Lung (tissue), 16 donors: ENCODE measurements around the gene FAM98B. TPM values are rescaled to one million over a fixed set of nuclear protein-coding genes. Genes with fewer than 3 reads are reported as not detected.

Experiments used
- ATAC-seq: fragments of 200-7000 bp; cut with Tn5 transposase; one replicate; pipeline ENCODE4 v1.9.1; 2020; ENCODE audit warnings: moderate number of reproducible peaks; ENCODE audit not compliant: insufficient read depth, low FRiP score
- DNase-seq, 3 donors: peaks; one replicate each; pipeline ENCODE4 v3.0.0-alpha.2; 2013 to 2017
- H3K27ac ChIP-seq, 2 donors: one replicate each; pipeline ENCODE4 v1.5.1; 2013; ENCODE audit warnings: mild to moderate bottlenecking in 2 of 2, moderate library complexity in 2 of 2, control low read depth in 1 of 2, inconsistent platforms in 1 of 2, low read depth in 1 of 2, low read length in 1 of 2
- H3K27me3 ChIP-seq, 3 donors: one replicate each; pipeline ENCODE4 v1.5.1; 2013; ENCODE audit warnings: low read length in 2 of 3; ENCODE audit not compliant: control insufficient read depth in 3 of 3, insufficient read depth in 3 of 3
- H3K36me3 ChIP-seq, 4 donors: one replicate each; pipeline ENCODE4 v1.5.1; 2013; ENCODE audit warnings: low read length in 4 of 4, mild to moderate bottlenecking in 1 of 4, moderate library complexity in 1 of 4; ENCODE audit not compliant: control insufficient read depth in 4 of 4, insufficient read depth in 4 of 4
- H3K4me1 ChIP-seq, 5 donors: one replicate each; pipeline ENCODE4 v1.5.1; 2013; ENCODE audit warnings: low read length in 5 of 5, mild to moderate bottlenecking in 2 of 5, moderate library complexity in 1 of 5; ENCODE audit not compliant: control insufficient read depth in 5 of 5, insufficient read depth in 5 of 5
- H3K4me3 ChIP-seq: one replicate; pipeline ENCODE4 v1.5.1; 2013; ENCODE audit warnings: mild to moderate bottlenecking, control low read depth, moderate library complexity
- H3K9ac ChIP-seq, 2 donors: one replicate each; pipeline ENCODE4 v1.5.1; 2013; ENCODE audit warnings: low read length in 2 of 2, control low read depth in 1 of 2; ENCODE audit not compliant: insufficient read depth in 1 of 2
- H3K9me3 ChIP-seq, 4 donors: one replicate each; pipeline ENCODE4 v1.5.1; 2013; ENCODE audit warnings: low read length in 3 of 4, mild to moderate bottlenecking in 1 of 4, moderate library complexity in 1 of 4; ENCODE audit not compliant: control insufficient read depth in 4 of 4, insufficient read depth in 3 of 4
- CTCF ChIP-seq: IDR thresholded peaks from 2 replicates; pipeline ENCODE4 v1.5.1; 2012; ENCODE audit warnings: mild to moderate bottlenecking; ENCODE audit errors: control extremely low read depth, extremely low read depth
- WGBS, 2 donors: extraction: QIAGEN DNeasy Blood & Tissue Kit; methylation state at CpG; one replicate each; pipeline ENCODE4 v1.1.7; 2013; 5-methylcytosine and 5-hydroxymethylcytosine counted together
- long read RNA-seq, 5 donors: transcript quantifications; one replicate each; lab custom pipeline, GENCODE V29; 2026
- polyA plus RNA-seq, 2 donors: library from polyadenylated mRNA; stranded (reverse); fragments of 200-250 nt; gene quantifications; one replicate each; pipeline ENCODE4 v1.2.1, GENCODE V29; 2013
- total RNA-seq, 2 donors: library from RNA; depleted of rRNA in 1 of 2; stranded (reverse); fragments of >200 nt in 1 of 2; gene quantifications; one replicate each; pipeline ENCODE4 v1.2.1, GENCODE V29; 2014 to 2021
- donor health status: control.
- donor health status: control.
- donor health status: Bipolar disorder and iron deficiency.
- donor health status: healthy.
- donor health status: DM: yes; HTN: yes; CAD: no.

Gene FAM98B
- total RNA-seq (10 to 100 TPM; 10.5 to 30.3 TPM), polyA plus RNA-seq (1 to 10 TPM; 6.9 to 7.7 TPM)
- long read RNA-seq, donor 1, full-length matches to known transcripts, result 10 of 10 reads
- long read RNA-seq, donor 1, partial matches to known transcripts, result 0 of 10 reads
- long read RNA-seq, donor 1, other reads (novel, unspliced or antisense), result 0 of 10 reads
- long read RNA-seq, donor 2, result 0 reads
- long read RNA-seq, donor 3, full-length matches to known transcripts, result 6 of 6 reads
- long read RNA-seq, donor 3, partial matches to known transcripts, result 0 of 6 reads
- long read RNA-seq, donor 3, other reads (novel, unspliced or antisense), result 0 of 6 reads
- long read RNA-seq, donor 4, partial matches to known transcripts, result 0 of 2 reads
- long read RNA-seq, donor 4, other reads (novel, unspliced or antisense), result 0 of 2 reads
- long read RNA-seq, donor 5, full-length matches to known transcripts, result 9 of 14 reads
- long read RNA-seq, donor 5, partial matches to known transcripts, result 5 of 14 reads
- long read RNA-seq, donor 5, other reads (novel, unspliced or antisense), result 0 of 14 reads

- H3K9ac ChIP-seq, result peak within 1 kb of the TSS; percentile 90 to 95
- peak; percentile 93 to 95 (median 94) for DNase-seq
- no peaks in the 10 kb centered on the region for H3K9me3 ChIP-seq
- peaks cover 0 to 17% (median 7%) of the 10 kb centered on the region in 5 donors for H3K4me1 ChIP-seq
- H3K27ac ChIP-seq, result peak within 1 kb of the TSS; percentile 96 to 98
- peak within 1 kb of the TSS; percentile 98 for H3K4me3 ChIP-seq
- WGBS, 2 donors, result 0 to 1% methylated on average over 49 of the region's 49 CpGs
- peaks cover 0 to 2% (median 0%) of the 10 kb centered on the region in 3 donors for H3K27me3 ChIP-seq
- H3K36me3 ChIP-seq, result no peaks in the 10 kb centered on the region
- TF ChIP-seq CTCF, result no peak
- peak; percentile 98 for ATAC-seq
Observed at GRCh38 chr15:38453971-38454695, at the start of gene FAM98B. TSS of gene FAM98B (plus strand) at chr15:38454127. CDS start at chr15:38454162, 35 bp downstream.

- Histone ChIP-seq H3K9ac (no peak overlapping the region), H3K36me3 (no peaks in the 10 kb centered on the region), H3K4me3 (no peak overlapping the region), H3K27ac (no peak overlapping the region), H3K9me3 (no peaks in the 10 kb centered on the region), H3K27me3 (no peaks in the 10 kb centered on the region), H3K4me1 (peaks cover 0 to 1% (median 0%) of the 10 kb centered on the region in 5 donors)
- 75 to 80% methylated on average over 7 of the region's 7 CpGs for WGBS, 2 donors
- DNase-seq (peak in 1 of 3 donors; percentile 9), ATAC-seq (no peak)
- TF ChIP-seq CTCF, result no peak
Observed at GRCh38 chr15:38406436-38406835, 47.5 kb upstream of the FAM98B start.

GRCh38 chr15:38408576-38408975, 45.4 kb upstream of the FAM98B start:
- 90 to 94% methylated on average over 4 of the region's 4 CpGs for WGBS, 2 donors
- no peak for TF ChIP-seq CTCF

More at GRCh38 chr15:38408576-38408975, 45.4 kb upstream of the FAM98B start:
- Histone ChIP-seq H3K4me1 (peaks cover 0 to 12% (median 4%) of the 10 kb centered on the region in 5 donors), H3K9me3 (no peaks in the 10 kb centered on the region), H3K9ac (no peak overlapping the region), H3K27ac (no peak overlapping the region), H3K36me3 (no peaks in the 10 kb centered on the region), H3K27me3 (no peaks in the 10 kb centered on the region), H3K4me3 (no peak overlapping the region)
- ATAC-seq (no peak), DNase-seq (no peak)
